Urothelium cell line (cell line): Measurements from ENCODE around the gene ZFP92.

Source experiments
- DNase-seq: peaks from one replicate; pipeline ENCODE4 v3.0.0; 2011; ENCODE audit warnings: low spot score, mixed read lengths
- FAIRE-seq: peaks from 2 replicates; lab custom pipeline; 2011; peaks lifted over from hg19 to GRCh38; lab: Jason Lieb, UNC

The ZFP92 gene

DNA sequence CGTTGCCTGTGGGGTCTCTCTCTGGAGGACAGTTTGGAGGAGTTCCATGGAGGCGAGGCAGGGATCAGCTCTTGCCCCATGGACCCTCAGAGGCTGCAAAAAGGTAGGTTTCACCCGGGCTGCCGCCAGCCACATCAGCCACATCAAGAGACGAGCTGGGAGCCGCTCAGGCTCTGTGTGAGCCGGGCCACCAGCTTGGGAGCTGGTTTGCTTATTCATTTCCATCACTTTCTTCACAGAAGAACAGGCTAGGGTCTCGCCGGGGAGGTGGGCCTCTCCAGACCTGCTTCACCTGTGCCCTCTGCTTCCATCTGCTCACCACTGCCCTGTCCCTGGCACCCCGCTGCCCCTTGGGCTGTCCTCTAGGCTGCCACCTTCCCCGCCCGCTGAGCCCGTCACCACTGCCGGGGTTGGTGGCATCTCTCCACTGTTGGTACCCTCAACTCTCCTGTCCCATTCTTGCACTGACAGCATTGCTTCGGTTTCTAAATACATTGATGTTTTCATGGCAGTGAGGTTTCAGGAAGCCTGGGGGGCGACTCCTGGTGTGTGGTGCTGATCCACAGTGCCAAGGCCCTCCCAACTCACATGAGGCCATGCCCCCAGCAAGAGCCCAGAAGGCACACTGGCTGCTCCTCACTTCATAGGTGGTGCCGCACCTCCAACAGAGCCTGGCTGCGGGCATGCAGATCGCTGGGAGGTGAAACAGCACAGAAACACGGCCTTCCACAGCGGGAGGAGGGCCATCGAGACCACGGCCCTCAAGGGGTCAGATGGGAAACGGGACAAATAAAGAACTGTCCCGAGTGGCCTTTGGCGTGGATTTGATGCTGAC is 39.1 kb downstream of the ZFP92 start:
- no peak for DNase-seq
- FAIRE-seq: no peak

DNA sequence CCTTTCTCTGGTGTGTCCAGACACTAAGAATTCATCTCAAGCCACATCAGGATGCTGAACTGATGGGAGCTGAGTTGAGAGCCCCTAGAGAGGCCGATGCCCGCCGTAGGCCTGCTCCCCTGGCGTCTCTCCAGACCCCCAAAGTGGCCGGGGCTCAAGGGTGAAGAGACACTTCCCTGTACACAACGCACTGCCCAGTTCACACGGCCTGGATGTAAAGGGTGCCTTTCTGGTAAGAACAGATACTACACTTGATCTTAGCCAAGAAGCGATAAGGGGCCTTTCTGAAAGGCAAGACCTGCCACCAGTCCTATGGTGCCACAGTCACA is 39.6 kb downstream of the ZFP92 start:
- DNase-seq: no peak
- no peak for FAIRE-seq

DNA sequence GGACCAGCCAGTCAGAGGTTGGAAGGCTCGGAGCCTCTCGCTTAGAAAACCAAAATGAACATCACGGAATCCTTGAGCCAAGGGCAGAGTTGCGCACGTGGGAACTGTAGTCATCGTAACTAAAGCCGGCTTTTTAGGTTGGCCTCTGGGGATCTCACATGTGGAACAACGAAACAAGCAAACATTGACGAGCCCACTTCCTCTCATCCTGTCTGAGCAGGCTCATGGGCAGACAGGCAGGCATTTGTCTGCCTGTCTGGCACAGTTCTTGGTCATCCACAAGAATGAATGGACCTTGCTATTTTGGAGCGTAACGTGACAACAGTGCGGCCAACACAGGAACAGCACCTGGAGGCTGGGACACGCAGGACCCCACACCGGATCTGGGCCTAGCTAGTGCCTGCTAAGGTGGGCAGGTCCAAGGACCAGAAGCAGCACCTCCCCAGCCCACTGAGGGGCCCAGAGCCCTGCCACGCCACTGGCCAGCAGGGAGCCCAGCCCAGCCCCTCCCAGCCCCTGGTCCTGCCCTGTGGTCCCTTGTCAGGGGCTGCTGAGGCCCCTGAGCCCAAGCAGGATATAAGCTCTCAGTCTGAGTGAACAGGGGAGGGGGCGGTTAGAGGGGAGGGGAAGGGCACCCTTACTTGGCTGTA is 43.8 kb downstream of the ZFP92 start:
- FAIRE-seq (no peak), DNase-seq (no peak)

DNA sequence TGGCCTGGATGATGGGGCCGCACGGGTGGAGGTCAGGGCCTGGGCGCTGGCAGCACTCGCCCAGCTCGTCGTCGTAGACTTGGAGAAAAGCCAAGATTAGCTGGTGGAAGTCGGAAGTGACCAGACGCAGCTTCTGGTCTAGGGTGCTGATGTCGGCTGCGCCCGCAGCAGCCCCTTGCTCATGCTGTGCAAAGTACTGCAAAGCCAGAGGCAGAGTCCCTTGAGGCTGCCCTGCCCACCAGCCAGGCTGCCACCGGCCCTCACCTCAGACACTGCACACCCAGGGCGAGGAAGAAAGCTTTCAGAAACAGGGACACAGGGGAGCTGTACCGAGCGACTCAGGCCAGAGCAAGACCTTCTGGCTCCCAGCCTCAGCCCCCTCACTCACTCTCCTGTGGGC is 44.3 kb downstream of the ZFP92 start:
- FAIRE-seq (no peak), DNase-seq (no peak)

DNA sequence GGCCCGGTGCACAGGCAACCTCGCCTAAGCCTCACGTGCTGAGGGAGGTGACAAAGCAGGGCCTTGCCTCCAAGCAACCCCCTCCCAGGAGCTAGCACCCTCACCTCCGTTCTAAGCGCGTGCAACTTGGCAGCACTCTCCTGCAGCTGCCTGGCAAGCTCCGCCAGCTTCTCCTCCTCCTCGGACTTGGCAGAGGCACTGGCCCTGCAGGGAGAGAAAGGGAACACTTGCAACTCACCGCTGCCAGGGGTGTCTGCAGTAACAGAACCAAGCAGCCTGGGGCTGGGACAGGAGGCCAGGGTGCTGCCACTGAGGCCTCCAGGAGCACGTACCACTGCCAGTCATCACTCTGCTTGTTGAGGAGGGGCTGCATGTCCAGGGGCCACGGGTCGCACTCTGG is 44.9 kb downstream of the ZFP92 start:
- no peak for FAIRE-seq
- no peak for DNase-seq

DNA sequence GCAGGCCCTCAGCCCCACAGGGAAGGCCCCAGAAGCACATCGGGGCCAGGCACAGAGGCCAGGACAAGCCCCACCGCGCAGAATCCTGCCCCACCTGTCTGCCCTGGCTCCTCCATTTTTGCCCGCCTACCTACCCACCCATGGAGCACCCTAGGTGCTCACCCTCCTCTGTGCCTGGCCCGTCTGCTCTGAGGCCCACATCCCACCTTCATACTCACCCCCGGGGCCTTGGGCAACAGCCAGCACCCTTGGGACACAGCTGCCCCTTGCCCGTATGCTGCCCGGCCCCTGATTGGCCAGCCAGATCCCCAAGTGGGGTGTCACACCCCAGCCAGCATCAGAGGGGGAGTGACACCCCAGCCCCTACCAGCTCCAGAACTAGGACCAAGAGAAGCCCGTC is 45.4 kb downstream of the ZFP92 start:
- no peak for DNase-seq
- FAIRE-seq: no peak

DNA sequence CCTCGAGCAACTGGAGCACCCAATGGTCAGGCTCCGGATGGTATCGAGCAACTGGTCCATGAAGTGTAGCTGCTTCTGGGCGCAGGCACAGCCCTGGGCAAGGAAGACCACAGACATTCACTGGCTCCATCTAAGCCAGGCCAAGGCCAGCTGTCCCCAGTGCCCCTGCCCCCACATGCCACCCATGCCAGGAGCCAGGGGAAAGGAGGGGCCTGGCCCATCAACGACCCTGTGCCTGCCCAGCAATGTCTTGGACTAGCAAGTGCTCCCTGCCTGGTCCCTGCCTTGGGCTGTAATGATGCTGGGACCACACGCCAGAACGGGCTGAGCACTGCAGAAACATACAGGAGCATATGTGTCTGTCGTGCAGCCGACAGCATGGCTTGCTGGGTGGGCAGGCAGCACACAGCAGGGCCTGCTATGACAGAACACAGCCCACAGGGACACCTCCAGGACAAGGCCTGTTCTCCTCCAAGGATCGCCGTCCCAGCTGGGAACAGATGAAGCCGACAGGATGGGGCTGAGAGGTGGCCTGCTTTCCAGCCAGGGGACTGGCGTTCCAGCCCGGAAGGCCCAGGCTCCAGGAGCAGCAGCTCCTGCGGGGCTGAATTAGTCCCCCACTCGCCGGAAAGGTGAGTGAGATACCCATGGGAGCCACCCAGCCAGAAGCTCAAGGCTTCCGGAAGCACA is 46.0 kb downstream of the ZFP92 start:
- FAIRE-seq (no peak), DNase-seq (no peak)

DNA sequence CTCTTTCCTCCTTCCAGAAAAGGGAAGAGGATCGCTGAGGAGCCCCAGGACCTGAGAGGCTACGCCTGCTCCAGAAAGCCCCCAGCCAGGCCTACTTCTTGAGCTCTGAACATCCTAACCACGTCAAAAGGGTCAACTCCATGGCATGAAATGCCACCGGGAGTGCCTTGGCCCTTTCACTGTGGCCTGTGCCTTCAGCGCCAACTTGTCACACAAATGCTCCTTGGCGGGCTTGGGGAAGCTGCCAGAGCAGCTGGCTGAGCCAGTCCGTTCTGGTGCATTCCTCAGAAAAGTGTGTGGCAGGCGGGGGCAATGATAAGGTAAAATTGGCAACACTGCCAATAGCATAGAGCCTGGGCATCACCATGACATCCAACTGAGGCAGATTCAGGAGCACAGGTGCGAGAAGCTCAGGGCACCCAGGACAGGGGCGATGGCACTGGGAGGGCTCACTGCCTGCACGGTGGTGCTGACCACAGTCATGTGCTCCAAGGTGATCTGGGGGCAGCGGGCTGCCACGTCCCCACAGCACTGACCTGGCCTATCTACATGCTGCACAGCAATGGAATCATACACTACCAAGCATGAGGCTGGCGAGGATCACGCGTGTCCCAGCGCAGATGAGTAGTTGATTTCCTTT is 46.7 kb downstream of the ZFP92 start:
- no peak for DNase-seq
- FAIRE-seq: no peak

DNA sequence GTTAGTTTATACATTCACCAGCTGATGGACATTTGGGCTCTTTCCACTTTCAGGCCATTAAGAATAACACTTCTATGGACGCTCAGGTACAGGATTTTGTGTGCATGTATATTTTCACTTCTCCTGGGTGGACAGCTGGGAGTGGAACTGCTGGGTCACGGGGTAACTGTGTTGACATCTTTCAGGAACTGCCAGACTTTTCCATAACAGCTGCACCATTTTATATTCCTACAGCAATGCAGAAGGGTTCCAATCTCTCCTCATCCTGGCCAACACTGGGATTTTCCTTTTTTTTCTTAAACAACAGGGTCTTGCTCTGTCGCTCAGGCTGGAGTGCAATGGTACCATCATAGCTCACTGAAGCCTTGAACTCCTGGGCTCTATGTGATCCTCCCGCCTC is 47.2 kb downstream of the ZFP92 start:
- no peak for FAIRE-seq
- DNase-seq: no peak

DNA sequence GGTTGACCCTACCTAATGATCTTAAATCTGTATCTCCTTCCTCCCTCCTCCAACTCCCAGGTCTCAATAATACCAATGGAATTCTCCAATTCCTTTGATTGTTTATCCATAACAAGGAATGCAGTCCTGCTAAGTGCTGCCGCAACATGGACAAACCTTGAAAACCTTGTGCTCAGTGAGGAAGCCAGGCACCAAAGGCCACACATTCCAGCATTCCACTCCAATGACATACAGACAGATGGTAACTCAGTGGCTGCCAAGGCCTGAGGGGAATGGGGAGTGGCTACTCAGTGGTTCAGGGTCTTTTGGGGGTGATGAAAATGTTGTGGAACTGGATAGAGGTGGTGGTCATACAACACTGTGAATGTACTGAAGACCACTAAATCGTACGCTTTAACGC is 48.7 kb downstream of the ZFP92 start:
- no peak for FAIRE-seq
- no peak for DNase-seq

DNA sequence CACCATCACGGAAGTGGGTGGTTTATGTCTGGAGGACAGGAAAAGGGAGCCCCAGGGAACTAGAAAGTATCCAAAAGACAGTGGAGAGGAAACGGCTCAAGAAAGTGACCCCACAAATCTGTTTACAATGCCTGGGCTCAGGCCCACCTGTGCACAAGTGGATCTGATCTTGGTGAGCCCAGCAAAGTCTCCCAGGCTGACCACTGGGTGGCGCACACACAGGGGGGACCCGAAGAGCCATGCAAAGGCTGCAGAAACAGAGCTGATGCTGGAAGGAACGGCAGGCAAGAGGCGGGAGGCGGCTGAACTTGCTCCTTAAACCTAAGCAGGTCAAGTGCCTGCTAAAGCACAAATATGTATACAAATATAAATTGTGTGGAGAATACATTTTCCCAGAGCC is 49.6 kb downstream of the ZFP92 start:
- FAIRE-seq (no peak), DNase-seq (peak; percentile 61)
